Measurements from ENCODE around the gene SRMS. TPM values are rescaled to one million over a fixed set of nuclear protein-coding genes. Genes with fewer than 3 reads are reported as not detected.
"Not testable (repeated sequence)": the region's sequence is repeated elsewhere in the genome, so short reads cannot be mapped to it uniquely, and the experiment has no call there.

The SRMS gene
- total and polyA plus RNA-seq, 2 donors from 2014 or later = 0.38 TPM; not detected in 1

- intact Hi-C loops (cut with DNase I) = no loop called here
- Histone ChIP-seq H3K4me3 (ENCODE audit: low read length in 3 of 3) (no peak overlapping the region), H3K27me3 (ENCODE audit: control insufficient read depth, insufficient read depth, low read length) (no peaks in the 10 kb centered on the region), H3K9me3 (ENCODE audit: control insufficient read depth in 2 of 3, insufficient read depth in 1 of 3, low read length in 3 of 3) (no peaks in the 10 kb centered on the region), H3K4me1 (ENCODE audit: control insufficient read depth in 2 of 3, insufficient read depth in 2 of 3, low read depth in 1 of 3, low read length in 3 of 3) (peaks cover 0 to 10% (median 0%) of the 10 kb centered on the region in 3 donors), H3K36me3 (ENCODE audit: control insufficient read depth in 2 of 3, insufficient read depth in 3 of 3, low read length in 3 of 3) (no peaks in the 10 kb centered on the region), H3K9ac (ENCODE audit: low read length in 3 of 3) (no peak overlapping the region), H3K27ac (ENCODE audit: low read depth in 2 of 2, low read length in 2 of 2) (no peak overlapping the region)
- TF ChIP-seq CTCF (IDR thresholded peaks at IDR 0.05; ENCODE audit: borderline replicate concordance, extremely low read depth, insufficient read depth) = no peak
- FAIRE-seq = no peak
- DNase-seq = peak in 2 of 5 donors; percentile 36 to 69
Measured at GRCh38 chr20:63572071-63572787, 24.7 kb upstream of the SRMS start.

- H3K27me3 ChIP-seq (ENCODE audit: control insufficient read depth, insufficient read depth, low read length); H3K4me1 ChIP-seq (ENCODE audit: control insufficient read depth in 2 of 3, insufficient read depth in 2 of 3, low read depth in 1 of 3, low read length in 3 of 3); FAIRE-seq; H3K27ac ChIP-seq (ENCODE audit: low read depth in 2 of 2, low read length in 2 of 2); H3K36me3 ChIP-seq (ENCODE audit: control insufficient read depth in 2 of 3, insufficient read depth in 3 of 3, low read length in 3 of 3); intact Hi-C loops (cut with DNase I); H3K9ac ChIP-seq (ENCODE audit: low read length in 3 of 3); DNase-seq; H3K9me3 ChIP-seq (ENCODE audit: control insufficient read depth in 2 of 3, insufficient read depth in 1 of 3, low read length in 3 of 3); H3K4me3 ChIP-seq (ENCODE audit: low read length in 3 of 3): not testable (repeated sequence)
Measured at GRCh38 chr20:63571087-63571478, 23.5 kb upstream of the SRMS start.

- Histone ChIP-seq H3K4me1 (ENCODE audit: control insufficient read depth in 2 of 3, insufficient read depth in 2 of 3, low read depth in 1 of 3, low read length in 3 of 3) (peaks cover 0 to 10% (median 0%) of the 10 kb centered on the region in 3 donors), H3K36me3 (ENCODE audit: control insufficient read depth in 2 of 3, insufficient read depth in 3 of 3, low read length in 3 of 3) (no peaks in the 10 kb centered on the region), H3K27me3 (ENCODE audit: control insufficient read depth, insufficient read depth, low read length) (no peaks in the 10 kb centered on the region), H3K27ac (ENCODE audit: low read depth in 2 of 2, low read length in 2 of 2) (no peak overlapping the region), H3K9me3 (ENCODE audit: control insufficient read depth in 2 of 3, insufficient read depth in 1 of 3, low read length in 3 of 3) (no peaks in the 10 kb centered on the region), H3K4me3 (ENCODE audit: low read length in 3 of 3) (no peak overlapping the region), H3K9ac (ENCODE audit: low read length in 3 of 3) (no peak overlapping the region)
- DNase-seq (peak in 1 of 5 donors; percentile 67), FAIRE-seq (no peak)
- intact Hi-C loops (cut with DNase I) = no loop called here
- no peak for TF ChIP-seq CTCF (IDR thresholded peaks at IDR 0.05; ENCODE audit: borderline replicate concordance, extremely low read depth, insufficient read depth)
Measured at GRCh38 chr20:63570281-63571086, 22.9 kb upstream of the SRMS start.
